OCI-M2 (cell line): Measurements from ENCODE around the gene SARDH.

Source experiments
- DNase-seq: peaks from one replicate; lab custom pipeline; 2025; ENCODE audit not compliant: unreplicated experiment; lab: John Stamatoyannopoulos, UW

SARDH gene

DNA sequence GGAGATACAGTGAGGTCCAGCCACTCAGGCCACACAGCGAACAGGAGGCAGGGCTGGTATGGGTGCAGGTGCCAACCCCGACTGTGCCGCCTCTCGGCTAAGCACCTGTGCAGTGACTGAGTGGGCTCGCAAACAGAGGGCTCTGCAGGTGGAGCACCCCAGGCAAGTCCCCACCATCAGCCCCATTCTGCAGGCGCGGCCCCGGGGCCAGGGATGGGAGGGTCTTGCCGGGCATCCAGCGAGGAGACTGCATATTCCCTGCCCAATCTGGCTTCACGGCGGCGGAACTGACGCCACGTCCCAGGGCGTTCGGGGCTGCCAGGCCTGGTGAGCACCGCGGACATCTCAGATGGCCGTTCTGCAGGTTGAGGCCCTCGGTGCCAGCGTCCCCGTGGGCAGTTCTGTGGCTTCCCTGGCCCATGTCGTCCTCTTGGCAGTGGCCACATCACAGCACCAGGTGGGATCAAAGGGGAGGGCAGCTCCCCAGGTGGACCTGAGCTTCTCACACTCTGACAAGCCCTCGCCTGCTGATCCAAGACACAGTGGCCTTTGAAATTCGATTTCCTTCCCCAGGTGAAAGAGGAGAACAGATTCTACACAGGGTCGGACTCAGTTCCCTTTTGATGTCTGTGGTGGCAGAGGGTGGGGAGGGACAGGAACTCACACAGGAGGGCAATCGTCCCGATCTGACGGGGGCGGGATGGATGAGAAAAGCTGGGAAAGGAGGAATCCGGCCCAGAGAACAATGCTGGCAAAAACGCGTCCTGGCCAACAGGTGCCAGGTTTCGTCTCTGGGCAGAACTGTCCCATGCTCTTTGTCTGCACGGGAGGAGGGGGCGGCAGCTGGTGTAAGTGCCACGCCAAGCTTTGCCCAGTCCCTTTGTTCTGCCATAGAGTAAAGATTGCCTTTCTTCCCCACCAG lies 83.2 kb downstream of the SARDH start:
- no peak for DNase-seq

DNA sequence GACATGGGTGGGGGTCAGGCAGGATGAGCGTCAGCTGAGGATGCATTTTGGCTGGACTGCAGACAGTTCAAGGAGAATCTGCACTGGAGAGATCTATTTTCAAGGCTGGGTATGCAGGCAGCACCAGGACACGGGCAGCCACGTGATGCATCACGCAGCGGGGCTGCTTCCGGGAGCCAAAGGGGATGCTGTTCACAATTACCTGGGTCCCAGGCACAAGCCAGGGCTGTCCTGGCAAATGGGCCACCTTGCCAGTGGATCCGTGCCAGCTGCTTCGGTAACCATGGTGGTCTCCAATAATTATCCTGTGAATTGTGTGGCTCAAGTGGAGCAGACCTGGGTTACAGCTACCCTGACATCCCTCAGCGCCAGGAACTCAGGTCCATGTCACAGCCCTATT lies 84.5 kb downstream of the SARDH start:
- no peak for DNase-seq

DNA sequence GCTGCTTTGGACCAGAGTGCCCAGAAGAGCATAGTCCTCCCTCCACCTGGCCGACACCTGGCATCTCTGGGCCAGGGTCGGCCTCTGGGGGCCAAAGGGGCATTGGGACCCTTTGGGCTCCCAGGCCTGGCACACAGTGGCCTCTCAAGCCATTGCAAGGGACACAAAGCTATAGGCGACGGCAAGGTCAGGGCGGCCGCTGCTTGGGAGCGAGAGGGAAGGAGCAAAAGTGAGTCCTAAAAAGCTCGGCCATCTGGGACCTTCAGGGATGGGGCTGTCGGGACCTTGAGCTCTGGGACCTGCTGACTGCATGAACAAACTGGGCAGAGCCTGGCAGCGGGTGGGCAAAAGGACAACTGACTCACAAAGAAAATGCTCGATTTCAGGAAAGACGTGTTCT lies 88.1 kb downstream of the SARDH start:
- no peak for DNase-seq

DNA sequence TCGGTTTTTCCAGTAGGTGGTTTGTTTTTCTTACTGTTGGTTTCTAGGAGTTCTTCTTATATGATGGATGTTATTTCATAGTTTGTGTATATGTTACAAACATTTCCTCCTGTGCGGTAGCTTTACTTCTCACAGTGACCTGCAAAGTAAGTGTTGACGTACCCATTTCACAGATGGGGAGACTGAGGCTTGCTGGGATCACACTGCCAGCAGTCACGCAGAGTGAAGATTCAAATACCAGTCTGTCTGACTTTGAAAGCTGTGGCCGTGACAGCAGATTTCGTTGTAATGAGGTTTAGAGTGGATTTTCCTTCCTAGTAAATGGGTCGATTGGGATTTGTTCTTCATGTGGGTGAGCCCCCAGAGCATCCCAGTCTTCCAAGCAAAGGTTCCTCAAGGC lies 89.0 kb downstream of the SARDH start:
- DNase-seq = no peak

DNA sequence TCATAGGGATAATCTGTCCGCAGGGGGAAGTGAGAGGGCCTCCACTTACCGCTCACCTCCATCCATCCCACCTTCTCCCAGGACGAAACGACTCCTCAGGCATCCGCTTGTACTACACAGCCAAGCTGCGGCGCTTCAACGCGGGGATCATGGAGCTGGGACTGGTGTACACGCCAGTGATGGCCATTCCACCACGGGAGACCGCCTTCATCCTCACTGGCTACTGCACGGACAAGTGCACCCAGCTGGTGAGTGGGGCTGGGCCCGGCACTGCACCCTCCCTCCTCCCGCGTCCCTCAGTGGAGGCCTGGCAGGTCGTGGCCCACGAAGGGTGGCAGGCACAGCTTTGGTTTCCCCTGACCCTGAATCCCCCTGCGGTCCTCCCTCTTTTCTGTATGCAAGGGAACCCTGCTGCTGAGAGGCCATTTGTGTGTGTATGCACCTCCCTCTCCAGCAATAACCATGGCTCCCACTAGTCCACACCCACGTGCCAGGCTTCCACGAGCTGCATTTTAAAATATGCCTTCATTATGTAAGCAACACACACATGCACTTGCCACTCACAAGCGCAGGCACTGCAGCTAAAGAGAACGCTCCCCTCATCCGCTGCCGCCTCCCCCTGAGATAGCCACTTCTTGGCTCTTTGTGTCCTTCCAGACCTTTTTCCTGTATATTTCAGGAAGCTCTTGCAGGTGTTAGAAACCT lies 90.2 kb downstream of the SARDH start:
- no peak for DNase-seq

DNA sequence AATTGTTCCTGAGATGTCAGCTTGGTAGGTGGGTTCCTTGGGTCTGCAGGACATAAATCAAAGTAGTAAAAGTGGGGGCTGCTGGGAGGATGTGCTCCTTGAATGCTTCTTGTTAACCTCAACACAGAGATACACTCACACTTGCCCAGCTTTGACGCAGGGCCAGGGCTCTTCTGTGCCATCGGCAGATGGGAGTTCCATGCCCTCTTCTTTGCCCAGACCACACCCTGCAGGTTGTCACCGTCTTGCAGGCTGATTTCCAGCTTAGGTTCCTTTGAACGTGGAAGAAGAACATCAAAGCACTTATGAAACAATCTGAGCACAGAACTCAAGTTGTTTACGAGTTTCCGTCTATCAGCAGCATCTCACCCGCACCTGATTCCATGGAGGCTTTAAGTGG lies 91.0 kb downstream of the SARDH start:
- no peak for DNase-seq

DNA sequence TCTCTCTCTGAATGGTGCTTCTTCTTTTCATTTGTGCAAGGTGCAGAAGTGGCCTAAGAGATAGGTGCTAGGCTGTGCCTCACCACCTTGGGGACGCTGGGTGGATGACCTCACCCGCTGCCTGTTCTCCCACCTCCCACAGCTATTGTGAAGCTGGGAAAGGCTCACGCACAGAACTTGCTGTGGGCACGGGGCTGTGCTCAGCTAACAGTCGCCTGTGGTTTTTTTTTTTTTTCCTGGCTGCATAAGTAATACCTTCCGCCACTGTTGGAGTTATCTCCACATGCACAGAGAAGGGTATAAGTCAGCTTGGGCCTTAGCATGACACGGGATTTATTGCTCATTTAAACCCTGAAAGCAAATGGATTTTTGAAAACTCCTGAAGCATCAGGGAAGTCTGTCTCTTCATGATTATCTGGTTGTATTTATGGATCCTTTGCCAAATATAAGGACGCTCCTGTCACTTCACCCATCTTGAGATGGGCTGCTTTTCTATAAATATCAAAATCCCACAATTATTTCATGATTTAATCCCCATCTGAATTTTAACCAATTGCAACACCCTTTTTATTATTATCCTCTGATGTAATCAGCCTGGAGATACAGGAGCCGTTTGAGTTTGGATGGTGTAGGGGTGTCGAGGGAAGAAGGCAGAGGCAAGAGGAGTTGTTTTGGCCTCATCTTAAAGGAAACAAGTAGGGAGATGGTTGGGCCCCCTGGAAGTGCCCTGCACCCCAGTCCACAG lies 93.0 kb downstream of the SARDH start:
- DNase-seq = no peak

DNA sequence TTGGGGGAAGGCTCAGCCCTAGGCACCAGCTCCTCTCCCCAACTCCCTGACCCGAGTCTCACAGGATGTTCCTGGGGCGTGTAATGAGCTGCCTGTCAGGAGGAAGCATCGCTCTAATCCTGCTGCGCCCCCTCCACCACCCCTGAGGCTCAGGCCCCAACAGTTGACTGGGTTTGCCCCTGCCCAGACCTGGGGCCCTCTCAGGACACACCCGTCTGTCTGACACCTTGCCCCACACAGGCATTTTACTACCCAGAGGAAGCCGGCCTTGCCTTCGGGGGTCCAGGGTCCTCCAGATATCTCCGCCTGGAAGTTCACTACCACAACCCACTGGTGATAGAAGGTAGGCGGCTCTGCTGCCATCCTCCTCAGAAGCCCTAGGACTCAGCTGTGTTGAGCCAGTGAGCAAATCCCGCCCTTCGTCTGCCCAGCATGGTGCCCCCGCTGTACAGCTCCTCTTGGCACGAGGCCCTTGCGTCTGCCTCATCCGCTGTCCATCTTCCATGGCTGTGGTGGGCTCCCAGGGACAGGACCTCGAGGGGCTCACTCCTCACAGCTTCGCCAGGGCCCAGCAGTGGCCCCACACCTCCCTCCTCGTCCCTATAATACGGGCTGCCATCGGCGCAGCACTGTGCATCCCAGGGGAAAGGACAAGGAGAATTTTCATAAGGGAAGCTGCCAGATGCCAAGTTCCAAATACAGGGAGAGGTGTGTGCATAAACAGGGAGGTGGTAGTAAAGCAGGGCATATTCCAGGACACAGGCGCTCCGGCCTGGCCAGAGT lies 94.0 kb downstream of the SARDH start:
- DNase-seq = no peak

DNA sequence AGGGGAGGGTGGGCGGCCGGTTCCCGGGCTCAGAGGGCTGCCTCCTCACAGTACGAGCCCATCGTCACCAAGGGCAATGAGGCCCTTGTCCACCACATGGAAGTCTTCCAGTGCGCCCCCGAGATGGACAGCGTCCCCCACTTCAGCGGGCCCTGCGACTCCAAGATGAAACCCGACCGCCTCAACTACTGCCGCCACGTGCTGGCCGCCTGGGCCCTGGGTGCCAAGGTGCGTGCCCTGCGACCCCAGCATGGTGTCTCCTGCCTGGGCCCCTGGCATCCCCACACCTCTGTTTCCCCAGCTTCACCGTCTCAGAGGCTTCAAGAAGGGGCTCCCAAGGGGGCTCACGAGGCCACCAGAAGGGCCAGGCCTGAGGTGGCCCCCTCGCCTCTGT lies 94.8 kb downstream of the SARDH start:
- DNase-seq = no peak

DNA sequence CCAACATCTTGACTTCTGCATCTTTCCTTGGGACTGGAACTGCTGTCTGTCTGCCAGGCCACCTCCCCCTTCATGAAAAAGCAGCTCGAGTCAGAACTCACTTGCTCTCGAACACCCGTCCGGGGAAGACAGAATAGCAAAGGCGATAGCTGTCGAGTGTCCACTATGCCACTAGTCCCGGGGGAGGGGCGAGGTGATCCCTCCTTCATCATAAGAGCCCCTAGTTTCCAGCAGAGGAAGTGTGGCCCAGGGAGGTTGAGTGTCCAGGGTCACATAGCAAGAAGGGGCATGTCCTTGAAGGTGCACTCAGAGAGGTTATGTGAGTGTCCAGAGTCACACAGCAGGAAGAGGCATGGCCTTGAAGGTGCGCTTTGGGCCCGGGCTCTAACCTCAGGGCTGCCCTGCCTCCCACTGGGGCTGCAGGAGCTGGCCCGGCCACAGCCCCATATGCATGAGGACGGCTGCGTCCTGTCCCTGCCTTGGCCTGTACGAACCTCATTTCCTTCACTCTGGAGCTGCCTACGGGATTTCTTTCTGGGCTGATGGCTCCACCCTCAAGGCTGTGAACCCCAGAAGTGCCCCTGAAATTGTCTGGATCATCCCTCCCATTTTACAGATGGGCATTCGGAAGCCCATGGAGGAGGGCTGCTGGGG lies 95.3 kb downstream of the SARDH start:
- no peak for DNase-seq

DNA sequence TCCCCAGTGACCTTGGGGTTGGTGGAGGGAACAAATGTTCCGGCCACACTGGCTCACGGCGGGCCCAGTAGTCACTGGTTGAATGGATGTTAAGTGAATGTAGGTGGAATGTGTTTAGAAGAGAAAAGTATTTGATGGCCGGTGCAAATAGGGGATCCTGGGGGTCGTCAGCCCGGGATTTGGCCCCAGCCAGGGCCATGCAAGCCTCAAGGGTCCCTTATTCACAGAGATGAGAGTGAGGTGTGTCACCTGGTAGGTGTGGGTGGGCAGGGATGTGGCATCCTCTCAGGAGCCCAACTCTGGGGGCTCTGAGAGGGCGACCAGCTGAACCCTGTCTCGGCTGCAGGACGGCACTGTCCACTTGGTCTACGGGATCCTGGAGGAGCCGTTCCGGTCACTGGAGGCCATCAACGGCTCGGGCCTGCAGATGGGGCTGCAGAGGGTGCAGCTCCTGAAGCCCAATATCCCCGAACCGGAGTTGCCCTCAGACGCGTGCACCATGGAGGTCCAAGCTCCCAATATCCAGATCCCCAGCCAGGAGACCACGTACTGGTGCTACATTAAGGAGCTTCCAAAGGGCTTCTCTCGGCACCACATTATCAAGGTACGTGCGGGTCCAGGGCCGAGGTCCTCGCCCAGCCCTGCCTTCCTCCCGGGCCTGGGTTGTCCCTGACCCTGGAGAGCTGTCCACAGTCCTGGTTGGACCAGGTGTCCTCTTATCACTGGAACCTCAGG lies 96.1 kb downstream of the SARDH start:
- DNase-seq = no peak

DNA sequence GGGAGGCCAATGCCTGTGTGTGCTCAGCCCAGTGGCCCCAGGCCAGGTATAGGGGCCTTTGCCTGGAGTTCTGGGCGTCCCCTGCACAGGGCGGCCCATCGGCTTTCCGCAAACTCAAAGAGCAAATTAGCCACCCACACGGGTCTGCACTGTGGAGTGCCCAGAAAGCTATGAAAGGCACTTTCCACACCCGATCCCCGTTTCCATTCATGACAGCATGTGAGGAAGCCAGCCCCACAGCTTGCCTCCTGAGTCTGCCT lies 96.8 kb downstream of the SARDH start:
- no peak for DNase-seq

DNA sequence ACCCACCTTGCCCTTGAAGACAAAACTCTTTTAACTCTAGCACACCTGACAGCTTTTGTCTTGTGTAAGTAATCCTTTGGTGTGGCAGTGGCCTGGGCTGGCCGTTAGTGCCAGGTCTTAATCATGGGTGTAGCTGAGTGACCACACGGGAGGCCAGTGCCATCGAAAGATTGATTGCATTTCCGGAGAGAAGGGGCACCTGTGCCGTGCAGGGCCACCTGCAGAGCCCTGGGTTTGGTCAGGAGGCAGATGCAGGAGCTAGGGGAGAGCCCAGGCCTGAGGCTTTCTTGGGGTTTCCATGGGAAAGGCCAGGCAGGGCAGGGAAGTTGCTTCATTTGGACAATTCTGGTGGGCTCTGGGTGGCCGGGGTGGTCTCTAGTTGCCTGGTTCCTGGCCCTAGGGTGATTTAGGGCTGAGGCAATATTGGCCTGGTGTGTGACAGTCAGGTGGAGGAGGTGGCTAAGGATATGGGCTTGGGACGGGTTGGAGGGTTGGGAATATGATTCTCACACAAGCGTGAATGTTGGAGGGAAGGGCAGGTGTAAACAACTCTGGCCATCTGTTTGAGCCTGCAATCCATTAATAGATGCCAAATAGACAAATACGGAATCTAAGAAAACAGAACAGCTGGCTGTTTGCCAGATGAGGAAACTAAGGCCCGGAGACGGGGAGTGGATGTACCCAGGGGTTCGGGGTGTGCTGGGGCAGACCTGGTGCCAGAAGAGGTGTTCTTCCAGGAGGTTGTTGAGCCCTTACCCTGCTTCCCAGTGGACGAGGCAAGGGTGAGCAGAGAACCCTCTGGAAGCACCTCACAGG lies 97.4 kb downstream of the SARDH start:
- no peak for DNase-seq

DNA sequence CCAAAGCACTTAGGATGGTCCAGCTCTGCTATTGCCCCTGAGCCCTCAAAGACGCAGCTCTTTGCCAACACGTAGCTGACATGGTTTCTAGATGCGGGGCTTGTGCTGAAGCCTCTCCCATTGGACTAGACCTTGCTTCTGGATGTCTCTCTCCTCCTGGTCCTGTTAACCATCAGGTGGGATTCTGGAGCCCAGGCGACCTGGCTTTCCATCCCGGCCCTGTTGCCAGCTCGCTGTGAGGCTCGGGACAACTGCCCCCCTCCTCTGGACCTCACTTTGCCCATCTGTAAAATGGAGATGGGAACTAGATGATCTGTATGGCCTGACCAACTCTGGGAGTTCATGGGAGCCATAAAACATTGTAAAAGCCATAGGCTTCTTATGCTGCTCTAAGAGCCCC lies 98.0 kb downstream of the SARDH start:
- DNase-seq = no peak

DNA sequence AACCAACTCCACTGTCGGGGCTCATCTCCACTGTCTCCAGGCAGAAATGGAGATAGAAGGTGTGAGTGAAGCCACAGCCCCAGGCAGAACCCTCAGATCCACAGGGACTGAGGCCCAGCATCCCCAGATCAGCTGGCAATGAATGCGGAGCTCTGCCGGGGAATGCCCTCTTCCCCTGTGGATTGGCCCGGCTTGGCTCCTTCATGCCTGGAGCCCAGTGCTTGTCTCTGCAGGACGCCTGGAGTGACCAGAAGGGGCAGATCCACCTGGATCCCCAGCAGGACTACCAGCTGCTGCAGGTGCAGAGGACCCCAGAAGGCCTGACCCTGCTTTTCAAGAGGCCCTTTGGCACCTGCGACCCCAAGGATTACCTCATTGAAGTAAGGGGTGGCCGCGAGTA lies 98.5 kb downstream of the SARDH start:
- no peak for DNase-seq

DNA sequence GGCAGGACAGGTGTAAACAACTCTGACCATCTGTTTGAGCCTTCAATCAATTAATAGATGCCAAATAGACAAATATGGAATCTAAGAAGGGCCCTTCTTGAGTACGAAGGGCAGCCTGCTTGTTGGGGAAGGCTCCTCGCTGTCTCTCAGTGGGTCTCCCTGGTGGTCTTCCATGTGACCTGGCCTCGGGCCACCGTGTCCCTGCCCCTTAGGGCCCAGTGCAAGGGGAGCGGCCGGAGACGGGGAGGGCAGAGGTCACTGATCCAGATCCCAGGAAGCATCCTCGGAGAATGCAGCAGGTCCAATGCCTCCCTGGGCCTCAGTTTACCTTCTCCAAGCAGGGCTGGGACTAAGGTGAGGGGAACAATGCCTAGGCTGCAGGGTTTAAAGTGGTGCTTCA lies 99.4 kb downstream of the SARDH start:
- DNase-seq = no peak

DNA sequence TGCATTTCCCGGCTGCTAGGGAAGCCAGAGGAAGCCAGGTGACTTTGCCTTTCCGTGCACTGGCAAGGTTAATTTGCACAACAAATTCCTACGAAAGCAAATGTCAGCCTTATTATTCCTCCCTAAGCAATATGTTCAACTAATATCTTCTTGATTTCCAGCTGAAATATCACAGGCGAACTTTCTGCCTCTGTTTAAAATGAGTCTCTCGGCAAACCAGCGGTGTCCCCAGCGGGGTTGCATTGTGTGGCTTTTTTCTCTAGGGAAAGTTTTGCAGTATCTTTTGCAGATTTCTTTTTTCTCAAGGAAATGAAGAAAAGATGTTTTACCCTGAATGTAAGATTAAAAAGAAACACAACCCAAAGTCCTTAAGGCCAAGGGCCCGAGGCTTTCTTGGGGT lies 100.1 kb downstream of the SARDH start:
- DNase-seq = no peak

DNA sequence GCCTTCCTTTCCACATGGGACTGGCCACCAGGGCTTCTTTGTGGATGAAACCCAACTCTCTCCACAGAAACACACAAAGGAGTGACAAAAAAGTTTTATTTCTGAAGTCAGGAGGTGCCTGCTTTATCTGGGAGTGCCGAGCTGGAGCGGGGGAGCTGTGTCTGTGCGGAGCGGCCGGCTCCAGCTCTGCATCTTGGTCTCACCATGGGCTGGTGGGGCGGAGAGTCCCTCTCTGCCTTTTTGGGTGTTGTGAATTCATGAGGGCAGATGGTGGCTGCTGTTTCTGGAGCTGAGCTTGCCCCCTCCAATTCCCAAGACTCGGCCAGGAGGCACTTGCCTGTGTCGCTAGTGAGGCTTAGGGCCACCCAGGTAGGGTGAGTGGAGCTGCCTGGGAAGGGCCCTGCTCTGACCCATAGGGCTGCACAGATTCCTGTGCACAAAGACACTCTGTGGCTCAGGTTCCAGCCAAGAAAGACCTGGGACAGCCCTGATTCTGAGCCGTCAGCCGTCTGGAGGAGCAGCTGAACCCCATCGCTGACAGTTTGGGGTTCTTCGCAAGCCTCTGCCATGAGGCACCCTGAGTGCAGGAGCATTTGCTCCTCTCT lies 100.6 kb downstream of the SARDH start:
- no peak for DNase-seq

DNA sequence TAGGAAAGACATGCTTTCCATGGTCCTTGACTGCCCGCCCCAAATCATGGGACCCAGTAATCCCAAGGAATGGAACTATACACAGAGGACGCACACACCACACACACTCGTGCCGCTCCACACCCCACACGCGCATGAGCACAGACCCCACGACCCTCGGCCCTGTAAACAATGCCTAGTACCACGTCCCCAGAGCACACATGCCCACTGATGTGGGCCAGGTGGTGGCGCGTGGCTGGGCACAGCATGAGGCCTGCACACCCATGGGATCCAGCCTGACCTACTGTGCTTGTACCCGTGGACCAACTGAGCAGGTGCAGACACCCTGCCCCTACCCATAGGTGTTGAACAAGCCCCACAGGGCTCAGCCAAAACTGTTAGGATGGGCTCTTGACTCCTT lies 101.2 kb downstream of the SARDH start:
- DNase-seq = no peak
